ENCODE results near the gene MET. TPM values are rescaled to one million over a fixed set of nuclear protein-coding genes. Genes with fewer than 3 reads are reported as not detected.

The MET gene
- 44.5 and 52.0 TPM in 2 replicates for total RNA-seq
- polyA plus RNA-seq, result 17.3 and 21.1 TPM in 2 replicates
- polyA plus RNA-seq (2011; cell fraction: cytosol; rRNA removed), result 14.8 and 15.4 TPM in 2 replicates
- polyA plus RNA-seq (2011; cell fraction: nucleus; rRNA removed), result 22.6 and 27.7 TPM in 2 replicates
- polyA plus RNA-seq (2012), result 25.9 and 41.7 TPM in 2 replicates
- polyA minus RNA-seq, result 124 and 136 TPM in 2 replicates
- 60.3 TPM for polyA minus RNA-seq (2011; cell fraction: cytosol; rRNA and poly(A)+ RNA removed)
- 95.6 and 142 TPM in 2 replicates for polyA minus RNA-seq (2011; cell fraction: nucleus; rRNA and poly(A)+ RNA removed)
- Bru-seq, nascent RNA, result percentile 87 among the genes with signal in this experiment
- percentile 80 among the genes with signal in this experiment for BruChase-seq, experiment 1, labeled RNA remaining after a 6-hour chase
- percentile 72 among the genes with signal in this experiment for BruChase-seq, experiment 2, labeled RNA remaining after a 2-hour chase
- long read RNA-seq, full-length matches to known transcripts, result 21 of 50 reads
- long read RNA-seq, partial matches to known transcripts, result 21 of 50 reads
- long read RNA-seq, other reads (novel, unspliced or antisense), result 8 of 50 reads

- peak; percentile 86 for DNase-seq (ENCODE audit: low read depth, low spot score)
- dilution Hi-C loops (cut with MboI; ENCODE audit: extremely low pct_ligation_motif_present, low sequenced_read_pairs), result no loop called here
- peak; percentile 42 for FAIRE-seq
Measured at GRCh38 chr7:116671681-116672595, at the start of gene MET. Gene MET, plus strand, starts transcription at chr7:116672196. Its CDS starts 26,889 bp downstream, at chr7:116699085.

More at GRCh38 chr7:116671681-116672595, at the start of gene MET:
- TSS peak; percentile 69 for BruUV-seq (replicated peaks)
- Histone ChIP-seq H2AFZ (ENCODE audit: low read depth, low read length) (peak within 1 kb of the TSS; percentile 87), H3K9me3 (replicated peaks; ENCODE audit: control insufficient read depth, insufficient read depth, low read length) (no peaks in the 10 kb centered on the region), H3K4me1 (ENCODE audit: control insufficient read depth, extremely low read depth, insufficient read depth, low read length) (peaks cover 27% of the 10 kb centered on the region), H3K9ac (replicated peaks; ENCODE audit: extremely low read depth, insufficient read depth, low read length) (peak within 1 kb of the TSS; percentile 92), H3K79me2 (ENCODE audit: control insufficient read depth, insufficient read depth, low read length) (peaks cover 42% of the 10 kb centered on the region), H3K4me2 (ENCODE audit: insufficient read depth, low read length) (peak within 1 kb of the TSS; percentile 91), H3K4me3 (replicated peaks in 1 of 3; ENCODE audit: insufficient read depth in 1 of 3, low read depth in 1 of 3, low read length in 3 of 3) (peak within 1 kb of the TSS; percentile 72 to 92 (median 80)), H4K20me1 (replicated peaks; ENCODE audit: control insufficient read depth, extremely low read depth, insufficient read depth, low read length) (no peaks in the 10 kb centered on the region), H3K36me3 (ENCODE audit: control insufficient read depth in 2 of 2, extremely low read depth in 1 of 2, insufficient read depth in 2 of 2, low read length in 2 of 2) (no peaks in the 10 kb centered on the region), H3K27ac (ENCODE audit: insufficient read depth, low read depth, low read length) (peak within 1 kb of the TSS; percentile 81), H3K27me3 (ENCODE audit: control insufficient read depth in 2 of 2, insufficient read depth in 2 of 2, low read length in 2 of 2) (no peaks in the 10 kb centered on the region), H3K9me1 (replicated peaks; ENCODE audit: control insufficient read depth, extremely low read depth, insufficient read depth, low read length) (no peaks in the 10 kb centered on the region)
- peak; percentile 56 for TF ChIP-seq POLR2A (IDR thresholded peaks at IDR 0.05; ENCODE audit: low read depth, low read length)
- TF ChIP-seq POLR2AphosphoS5 (IDR thresholded peaks at IDR 0.05; ENCODE audit: insufficient read depth, low read depth, low read length), result peak; percentile 84
- peak; percentile 63 for TF ChIP-seq FOS (IDR thresholded peaks at IDR 0.05; ENCODE audit: borderline replicate concordance, insufficient read depth, low read length)
- TF ChIP-seq MAX (IDR thresholded peaks at IDR 0.05; ENCODE audit: insufficient read depth, insufficient read length), result peak; percentile 76
- peak; percentile 7 for TF ChIP-seq GATA2 (IDR thresholded peaks at IDR 0.05; ENCODE audit: insufficient read depth, insufficient read length, low read depth, low read length)
- TF ChIP-seq CTCF (IDR thresholded peaks at IDR 0.05; ENCODE audit: extremely low read depth in 1 of 2, insufficient read depth in 1 of 2, low read depth in 1 of 2, low read length in 2 of 2), result peak; percentile 21 to 62
- TF ChIP-seq MYC (IDR thresholded peaks at IDR 0.05; ENCODE audit: low read depth, low read length), result peak; percentile 85
- no peak for TF ChIP-seq EZH2 (IDR thresholded peaks at IDR 0.05; ENCODE audit: borderline replicate concordance, low read depth, low read length, severe bottlenecking)
- no peak for TF ChIP-seq JUN (IDR thresholded peaks at IDR 0.05; ENCODE audit: borderline replicate concordance, insufficient read depth, insufficient read length, low read depth)
- ChIA-PET CTCF (interaction anchor here (0.6 to 10.4 kb wide), 33 partner anchors 8 to 492 kb away, joined by 3 to 113 read pairs (median 4); no protein-coding TSS in a partner anchor), POLR2A (no interaction called here)
- intact Hi-C loops (cut with micrococcal nuclease), result loop anchor here (1.0 to 10.0 kb wide), 10 partner anchors 57 to 500 kb away; partner anchors contain the start of genes CAPZA2, CAV1 and TES

Measured in endothelial cell of umbilical vein (primary cell).